Astrocyte (in vitro differentiated cells and primary cell): ENCODE measurements around the gene VPS13A.

Source experiments
- EZH2 ChIP-seq: IDR thresholded peaks from 2 replicates; pipeline ENCODE4 v1.6.1; 2012; ENCODE audit warnings: mild to moderate bottlenecking, low read length, inconsistent platforms; ENCODE audit not compliant: insufficient read depth
- TF ChIP-seq, protein P1 (sequence below): IDR thresholded peaks from 2 replicates; pipeline ENCODE4 v1.5.1; 2011; ENCODE audit warnings: low read depth, mild to moderate bottlenecking, inconsistent platforms, low read length, moderate library complexity; ENCODE audit not compliant: insufficient read depth

- TF ChIP-seq, protein P1, sequence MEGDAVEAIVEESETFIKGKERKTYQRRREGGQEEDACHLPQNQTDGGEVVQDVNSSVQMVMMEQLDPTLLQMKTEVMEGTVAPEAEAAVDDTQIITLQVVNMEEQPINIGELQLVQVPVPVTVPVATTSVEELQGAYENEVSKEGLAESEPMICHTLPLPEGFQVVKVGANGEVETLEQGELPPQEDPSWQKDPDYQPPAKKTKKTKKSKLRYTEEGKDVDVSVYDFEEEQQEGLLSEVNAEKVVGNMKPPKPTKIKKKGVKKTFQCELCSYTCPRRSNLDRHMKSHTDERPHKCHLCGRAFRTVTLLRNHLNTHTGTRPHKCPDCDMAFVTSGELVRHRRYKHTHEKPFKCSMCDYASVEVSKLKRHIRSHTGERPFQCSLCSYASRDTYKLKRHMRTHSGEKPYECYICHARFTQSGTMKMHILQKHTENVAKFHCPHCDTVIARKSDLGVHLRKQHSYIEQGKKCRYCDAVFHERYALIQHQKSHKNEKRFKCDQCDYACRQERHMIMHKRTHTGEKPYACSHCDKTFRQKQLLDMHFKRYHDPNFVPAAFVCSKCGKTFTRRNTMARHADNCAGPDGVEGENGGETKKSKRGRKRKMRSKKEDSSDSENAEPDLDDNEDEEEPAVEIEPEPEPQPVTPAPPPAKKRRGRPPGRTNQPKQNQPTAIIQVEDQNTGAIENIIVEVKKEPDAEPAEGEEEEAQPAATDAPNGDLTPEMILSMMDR = no peak
- TF ChIP-seq EZH2 = no peak
Measured at GRCh38 chr9:77304543-77304942, 127.2 kb downstream of the VPS13A start.
